Fibroblast of lung (primary cell): ENCODE measurements around the gene SPOCK1. TPM values are rescaled to one million over a fixed set of nuclear protein-coding genes. Genes with fewer than 3 reads are reported as not detected.

Experiments
- DNase-seq, 2 donors: peaks; one replicate each; pipeline versions ENCODE4 v3.0.0 to v3.0.0-alpha.2; 2010; ENCODE audit warnings: low read depth in 2 of 2
- H2AFZ ChIP-seq: 2 replicates; pipeline ENCODE4 v1.5.1; 2012; ENCODE audit warnings: low read length, control low read depth, inconsistent platforms
- H3K27ac ChIP-seq: 2 replicates; pipeline ENCODE4 v1.5.1; 2011; ENCODE audit warnings: low read length, control low read depth; ENCODE audit not compliant: insufficient read depth
- H3K27me3 ChIP-seq: 2 replicates; pipeline ENCODE4 v1.5.1; 2011; ENCODE audit warnings: mild to moderate bottlenecking, low read length; ENCODE audit not compliant: control insufficient read depth, insufficient read depth
- H3K36me3 ChIP-seq: 2 replicates; pipeline ENCODE4 v1.5.1; 2011; ENCODE audit warnings: low read length; ENCODE audit not compliant: control insufficient read depth, insufficient read depth
- H3K4me1 ChIP-seq: 2 replicates; pipeline ENCODE4 v1.5.1; 2011; ENCODE audit warnings: low read length; ENCODE audit not compliant: control insufficient read depth, insufficient read depth; ENCODE audit errors: extremely low read depth
- H3K4me2 ChIP-seq: 2 replicates; pipeline ENCODE4 v1.5.1; 2011; ENCODE audit warnings: low read length, control low read depth; ENCODE audit not compliant: insufficient read depth; ENCODE audit errors: extremely low read depth
- H3K4me3 ChIP-seq, 4 experiments: fragments of 200-600 bp in 1 of 4; sonication (generic) in 1 of 4; replicated peaks in 1 of 4; 2 replicates each; pipeline ENCODE4 v1.5.1; 2011 to 2016; ENCODE audit warnings: low read length in 4 of 4, low read depth in 3 of 4, mild to moderate bottlenecking in 3 of 4, control low read depth in 2 of 4, inconsistent platforms in 1 of 4, mixed read lengths in 1 of 4; ENCODE audit not compliant: insufficient read depth in 1 of 4; ENCODE audit errors: control extremely low read depth in 1 of 4
- H3K79me2 ChIP-seq: 2 replicates; pipeline ENCODE4 v1.5.1; 2012; ENCODE audit warnings: mild to moderate bottlenecking, low read length, inconsistent platforms; ENCODE audit not compliant: control insufficient read depth, insufficient read depth
- H3K9ac ChIP-seq: 2 replicates; pipeline ENCODE4 v1.5.1; 2011; ENCODE audit warnings: mild to moderate bottlenecking, low read length, control low read depth; ENCODE audit not compliant: insufficient read depth
- H3K9me3 ChIP-seq: 2 replicates; pipeline ENCODE4 v1.5.1; 2012; ENCODE audit warnings: low read depth, low read length; ENCODE audit not compliant: control insufficient read depth, insufficient read depth
- H4K20me1 ChIP-seq: 2 replicates; pipeline ENCODE4 v1.5.1; 2011; ENCODE audit warnings: low read length; ENCODE audit not compliant: control insufficient read depth, insufficient read depth; ENCODE audit errors: extremely low read depth
- EZH2 ChIP-seq: IDR thresholded peaks from 2 replicates; pipeline ENCODE4 v1.5.1; 2012; ENCODE audit warnings: low read length, control low read depth, mild to moderate bottlenecking; ENCODE audit errors: missing control alignments
- polyA plus RNA-seq, 2 donors: library from polyadenylated mRNA; depleted of rRNA in 1 of 2; stranded (reverse) in 1 of 2; unstranded in 1 of 2; fragments of >200 nt; gene quantifications; 2 replicates each; pipeline ENCODE4 v1.2.1, GENCODE V29; 2011 to 2012; ENCODE audit warnings: missing spikeins in 1 of 2
- total RNA-seq: library from RNA; depleted of rRNA; stranded (reverse); fragments of >200 nt; gene quantifications from 2 replicates; pipeline ENCODE4 v1.2.1, GENCODE V29; 2014
- TF ChIP-seq, protein P1 (sequence below), 2 donors: IDR thresholded peaks in 1 of 2; conservative IDR thresholded peaks in 1 of 2; 1 replicate in 1 of 2; 2 replicates in 1 of 2; pipeline ENCODE4 v1.5.1; 2011 to 2012; ENCODE audit warnings: low read length in 2 of 2, control low read depth in 1 of 2, inconsistent platforms in 1 of 2, low read depth in 1 of 2, mild to moderate bottlenecking in 1 of 2

Gene SPOCK1
- total and polyA plus RNA-seq, 2 donors (not counting 1 experiment from before 2014, with no cell fraction given), result 11.1 to 34.9 TPM

DNA sequence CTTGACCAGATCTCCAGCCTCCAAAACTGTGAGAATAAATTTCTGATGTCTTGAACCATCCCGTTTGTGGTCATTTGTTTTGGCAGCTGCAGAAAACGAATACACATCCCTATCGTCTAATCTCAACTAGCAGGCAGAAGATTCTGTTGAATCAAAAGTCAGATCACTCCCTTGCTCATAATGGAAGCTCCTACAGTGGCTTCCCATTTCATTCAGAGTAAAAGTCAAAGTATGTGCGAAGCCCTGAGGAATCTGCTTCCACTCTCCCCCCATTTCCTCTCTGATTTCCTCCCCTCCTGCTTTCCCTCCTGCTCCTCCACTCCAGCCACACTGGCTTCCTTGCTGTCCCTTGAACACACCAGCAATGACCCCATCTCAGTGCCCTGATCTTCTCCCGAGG is 34.8 kb upstream of the SPOCK1 start:
- no peaks in the 10 kb centered on the region for H4K20me1 ChIP-seq
- H3K4me2 ChIP-seq, result no peak overlapping the region
- H3K9me3 ChIP-seq, result no peaks in the 10 kb centered on the region
- no peaks in the 10 kb centered on the region for H3K79me2 ChIP-seq
- H3K9ac ChIP-seq, result no peak overlapping the region
- H2AFZ ChIP-seq, result no peak overlapping the region
- no peak overlapping the region for H3K4me3 ChIP-seq
- no peak for DNase-seq
- no peaks in the 10 kb centered on the region for H3K27me3 ChIP-seq
- TF ChIP-seq, protein P1, sequence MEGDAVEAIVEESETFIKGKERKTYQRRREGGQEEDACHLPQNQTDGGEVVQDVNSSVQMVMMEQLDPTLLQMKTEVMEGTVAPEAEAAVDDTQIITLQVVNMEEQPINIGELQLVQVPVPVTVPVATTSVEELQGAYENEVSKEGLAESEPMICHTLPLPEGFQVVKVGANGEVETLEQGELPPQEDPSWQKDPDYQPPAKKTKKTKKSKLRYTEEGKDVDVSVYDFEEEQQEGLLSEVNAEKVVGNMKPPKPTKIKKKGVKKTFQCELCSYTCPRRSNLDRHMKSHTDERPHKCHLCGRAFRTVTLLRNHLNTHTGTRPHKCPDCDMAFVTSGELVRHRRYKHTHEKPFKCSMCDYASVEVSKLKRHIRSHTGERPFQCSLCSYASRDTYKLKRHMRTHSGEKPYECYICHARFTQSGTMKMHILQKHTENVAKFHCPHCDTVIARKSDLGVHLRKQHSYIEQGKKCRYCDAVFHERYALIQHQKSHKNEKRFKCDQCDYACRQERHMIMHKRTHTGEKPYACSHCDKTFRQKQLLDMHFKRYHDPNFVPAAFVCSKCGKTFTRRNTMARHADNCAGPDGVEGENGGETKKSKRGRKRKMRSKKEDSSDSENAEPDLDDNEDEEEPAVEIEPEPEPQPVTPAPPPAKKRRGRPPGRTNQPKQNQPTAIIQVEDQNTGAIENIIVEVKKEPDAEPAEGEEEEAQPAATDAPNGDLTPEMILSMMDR (conservative IDR thresholded peaks at IDR 0.05 in 1 of 2, IDR thresholded peaks at IDR 0.05 in 1 of 2; ENCODE audit: low read depth in 1 of 2, low read length in 2 of 2), result no peak
- no peak for TF ChIP-seq EZH2
- H3K27ac ChIP-seq, result no peak overlapping the region
- no peaks in the 10 kb centered on the region for H3K36me3 ChIP-seq
- no peaks in the 10 kb centered on the region for H3K4me1 ChIP-seq

DNA sequence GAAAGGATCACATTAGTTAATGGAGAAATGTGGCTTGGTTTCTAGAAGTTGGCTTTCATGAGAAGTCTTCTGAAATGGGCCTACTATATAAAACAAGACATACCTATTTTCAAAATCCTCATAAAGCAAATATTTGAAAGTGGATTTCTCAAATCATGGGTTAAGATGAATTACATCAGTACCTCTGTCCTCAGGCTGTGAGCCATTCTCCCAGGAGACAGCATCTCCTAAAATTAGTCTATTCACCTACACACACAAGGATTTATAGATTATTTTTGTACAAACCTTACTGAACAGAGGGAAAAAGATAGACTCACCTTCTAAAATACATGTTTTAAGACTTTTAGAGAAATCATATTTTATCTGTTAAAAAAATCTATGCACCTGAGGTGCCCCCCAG is 32.1 kb upstream of the SPOCK1 start:
- Histone ChIP-seq H4K20me1 (no peaks in the 10 kb centered on the region), H3K4me2 (no peak overlapping the region), H3K9me3 (no peaks in the 10 kb centered on the region), H3K27ac (no peak overlapping the region), H2AFZ (no peak overlapping the region), H3K27me3 (no peaks in the 10 kb centered on the region), H3K36me3 (no peaks in the 10 kb centered on the region), H3K4me3 (no peak overlapping the region), H3K9ac (no peak overlapping the region), H3K79me2 (no peaks in the 10 kb centered on the region), H3K4me1 (no peaks in the 10 kb centered on the region)
- no peak for DNase-seq
- TF ChIP-seq, protein P1 (conservative IDR thresholded peaks at IDR 0.05 in 1 of 2, IDR thresholded peaks at IDR 0.05 in 1 of 2; ENCODE audit: low read depth in 1 of 2, low read length in 2 of 2), result no peak
- TF ChIP-seq EZH2, result no peak

DNA sequence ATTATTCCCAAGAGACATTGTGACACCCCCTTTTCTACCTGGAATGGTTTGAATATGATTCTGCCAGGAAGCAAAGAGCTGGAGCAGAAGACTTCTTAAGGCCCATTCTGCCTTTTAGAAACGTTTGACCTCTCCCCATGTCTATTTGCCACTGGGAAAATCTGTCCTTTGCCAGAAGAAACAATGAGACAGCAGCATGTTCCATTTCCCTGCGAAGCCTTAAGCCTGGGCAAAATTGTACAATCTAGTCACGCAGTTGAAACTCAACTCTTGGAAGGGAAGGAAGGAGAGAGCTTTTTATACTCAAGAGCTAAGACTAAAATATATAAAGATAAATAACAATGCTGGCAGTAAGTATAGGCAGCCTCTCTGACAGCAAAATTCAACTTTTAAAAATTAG is 22.1 kb upstream of the SPOCK1 start:
- no peaks in the 10 kb centered on the region for H3K79me2 ChIP-seq

More for the DNA sequence above, 22.1 kb upstream of the SPOCK1 start:
- H3K27ac ChIP-seq, result no peak overlapping the region
- no peak overlapping the region for H3K9ac ChIP-seq
- no peak overlapping the region for H3K4me3 ChIP-seq
- no peaks in the 10 kb centered on the region for H3K36me3 ChIP-seq
- H3K9me3 ChIP-seq, result no peaks in the 10 kb centered on the region
- TF ChIP-seq, protein P1 (conservative IDR thresholded peaks at IDR 0.05 in 1 of 2, IDR thresholded peaks at IDR 0.05 in 1 of 2; ENCODE audit: low read depth in 1 of 2, low read length in 2 of 2), result no peak
- TF ChIP-seq EZH2, result no peak
- no peaks in the 10 kb centered on the region for H3K27me3 ChIP-seq
- H3K4me1 ChIP-seq, result no peaks in the 10 kb centered on the region
- no peak for DNase-seq
- no peak overlapping the region for H2AFZ ChIP-seq
- H3K4me2 ChIP-seq, result no peak overlapping the region
- no peaks in the 10 kb centered on the region for H4K20me1 ChIP-seq
